ENCODE measurements around the gene OBI1.

OBI1 gene

DNA sequence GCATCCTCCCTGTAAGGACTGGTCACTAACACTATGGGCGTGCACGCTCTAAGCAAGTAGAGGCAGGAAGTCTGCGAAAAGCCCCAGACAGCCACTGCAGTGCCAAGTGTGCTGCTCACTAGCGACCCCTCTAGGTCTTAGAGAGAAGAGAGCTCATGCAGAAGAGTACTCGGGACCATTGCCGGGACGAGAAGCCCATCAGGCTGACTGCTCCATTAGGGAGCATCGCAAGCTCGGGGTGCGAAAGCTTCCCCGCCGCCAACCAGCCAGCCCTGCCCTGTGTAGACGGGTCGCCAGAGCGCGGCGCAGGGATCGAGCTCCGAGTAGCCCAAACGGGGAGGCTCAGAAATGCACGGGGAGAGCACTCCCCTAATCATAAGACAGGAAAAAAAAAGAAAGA lies 72.2 kb downstream of the OBI1 start:
- no peak for DNase-seq

- no peak for DNase-seq
Measured at GRCh38 chr13:78576261-78576660, 82.7 kb downstream of the OBI1 start.

DNA sequence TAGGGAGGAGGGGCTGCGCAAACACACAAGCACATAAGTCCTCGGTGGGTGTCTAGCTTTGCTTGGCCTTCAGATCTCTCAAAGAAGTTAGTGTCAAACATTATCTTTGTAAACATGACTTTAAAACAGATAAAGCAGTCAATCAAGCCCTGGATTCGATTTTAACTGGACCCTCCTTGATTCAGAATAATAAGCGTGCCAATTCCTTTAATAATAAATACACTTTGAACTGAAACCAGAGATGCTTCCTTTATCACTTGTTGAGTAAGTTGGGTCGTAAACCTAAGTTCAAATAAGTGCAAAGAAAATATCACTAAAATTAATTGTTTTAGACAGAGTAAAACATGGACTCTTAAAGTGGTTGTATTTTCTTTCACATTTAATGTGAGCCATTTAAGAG lies 86.5 kb downstream of the OBI1 start:
- DNase-seq = no peak

GRCh38 chr13:78569029-78569428 lies 89.9 kb downstream of the OBI1 start:
- DNase-seq = no peak

DNA sequence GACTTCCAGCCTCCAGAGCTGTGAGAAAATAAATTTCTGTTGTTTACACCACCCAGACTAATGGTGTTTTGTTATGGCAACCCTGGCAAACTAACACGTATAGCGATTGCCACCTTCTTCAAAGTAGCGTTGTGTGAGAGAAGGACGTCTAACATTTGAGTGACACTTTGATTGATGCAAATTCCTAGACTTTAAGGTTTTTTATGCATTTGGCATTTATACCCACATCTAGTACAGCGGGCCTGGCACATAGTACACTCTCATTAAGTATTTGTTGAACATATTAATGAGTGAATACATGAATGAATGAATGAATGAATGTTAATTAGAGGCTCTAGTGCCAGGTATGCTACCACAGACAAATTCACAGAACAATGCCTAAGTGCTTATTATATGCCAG lies 92.3 kb downstream of the OBI1 start:
- no peak for DNase-seq
